A549 (cell line): ENCODE data around the gene PPP3CB.

Source experiments
- BCL3 ChIP-seq: fragments of >200 bp; sonication (Bioruptor Twin); formaldehyde crosslinking; IDR thresholded peaks from 3 replicates; pipeline ENCODE4 v1.6.1; 2016
- EHF ChIP-seq: fragments of 250-450 bp; sonication (Bioruptor Pico); IDR thresholded peaks from 2 replicates; pipeline ENCODE4 v1.5.0; 2020; ENCODE audit warnings: mild to moderate bottlenecking
- EP300 ChIP-seq, 2 experiments: fragments of >200 bp; sonication (Bioruptor Twin); formaldehyde crosslinking; IDR thresholded peaks; 2 replicates in 1 of 2; 3 replicates in 1 of 2; pipeline ENCODE4 v1.6.1; 2016 to 2017
- FOSL2 ChIP-seq, 2 experiments: fragments of 450-650 bp in 1 of 2; fragments of >200 bp in 1 of 2; sonication (Bioruptor Twin) in 1 of 2; formaldehyde crosslinking; IDR thresholded peaks; 2 replicates each; pipeline versions ENCODE4 v1.5.0 to v1.6.1; 2016 to 2020; ENCODE audit warnings: mild to moderate bottlenecking in 1 of 2, moderate library complexity in 1 of 2
- GATA3 ChIP-seq: IDR thresholded peaks from 2 replicates; pipeline ENCODE4 v1.6.1; 2012; ENCODE audit warnings: borderline replicate concordance
- KDM1A ChIP-seq: fragments of 200-600 bp; sonication (generic); IDR thresholded peaks from 2 replicates; pipeline ENCODE4 v1.6.1; 2016; ENCODE audit warnings: low read depth, mild to moderate bottlenecking
- PBX3 ChIP-seq: IDR thresholded peaks from 2 replicates; pipeline ENCODE4 v1.6.1; 2012
- POLR2AphosphoS2 ChIP-seq: conservative IDR thresholded peaks from 2 replicates; pipeline ENCODE4 v1.6.1; 2012; ENCODE audit warnings: low read length, improper control_type of control experiment, inconsistent platforms
- RAD21 ChIP-seq, 2 experiments: fragments of >200 bp in 1 of 2; sonication (Bioruptor Twin) in 1 of 2; formaldehyde crosslinking in 1 of 2; IDR thresholded peaks in 1 of 2; conservative IDR thresholded peaks in 1 of 2; 2 replicates in 1 of 2; 3 replicates in 1 of 2; pipeline ENCODE4 v1.6.1; 2012 to 2018; ENCODE audit warnings: inconsistent platforms in 1 of 2
- ZFP36 ChIP-seq: fragments of 450-650 bp; IDR thresholded peaks from 2 replicates; pipeline ENCODE4 v1.6.1; 2014; ENCODE audit warnings: borderline replicate concordance; ENCODE audit not compliant: partially characterized antibody
- TF ChIP-seq, protein P1 (sequence below): fragments of >200 bp; sonication (Bioruptor Twin); formaldehyde crosslinking; IDR thresholded peaks from 3 replicates; pipeline ENCODE4 v1.5.1; 2016
- TF ChIP-seq, protein P2 (sequence below): fragments of 250-450 bp; sonication (Bioruptor Pico); IDR thresholded peaks from 2 replicates; pipeline ENCODE4 v1.5.0; 2021; ENCODE audit warnings: mild to moderate bottlenecking, moderate library complexity, borderline replicate concordance
- TF ChIP-seq, protein P3 (sequence below): fragments of 150-350 bp; IDR thresholded peaks from 2 replicates; pipeline ENCODE4 v1.6.1; 2014; ENCODE audit warnings: low read depth, mild to moderate bottlenecking, low read length

- TF ChIP-seq KDM1A (no peak), RAD21 (conservative IDR thresholded peaks at IDR 0.05 in 1 of 2, IDR thresholded peaks at IDR 0.05 in 1 of 2) (no peak), FOSL2 (IDR thresholded peaks at IDR 0.05) (no peak), FOSL2 (CRISPR knock-in tag; IDR thresholded peaks at IDR 0.05) (no peak), EP300 (IDR thresholded peaks at IDR 0.05) (no peak), BCL3 (no peak), ZFP36 (no peak), PBX3 (no peak), GATA3 (no peak), EHF (CRISPR knock-in tag) (no peak), POLR2AphosphoS2 (no peak)
- TF ChIP-seq, protein P1, sequence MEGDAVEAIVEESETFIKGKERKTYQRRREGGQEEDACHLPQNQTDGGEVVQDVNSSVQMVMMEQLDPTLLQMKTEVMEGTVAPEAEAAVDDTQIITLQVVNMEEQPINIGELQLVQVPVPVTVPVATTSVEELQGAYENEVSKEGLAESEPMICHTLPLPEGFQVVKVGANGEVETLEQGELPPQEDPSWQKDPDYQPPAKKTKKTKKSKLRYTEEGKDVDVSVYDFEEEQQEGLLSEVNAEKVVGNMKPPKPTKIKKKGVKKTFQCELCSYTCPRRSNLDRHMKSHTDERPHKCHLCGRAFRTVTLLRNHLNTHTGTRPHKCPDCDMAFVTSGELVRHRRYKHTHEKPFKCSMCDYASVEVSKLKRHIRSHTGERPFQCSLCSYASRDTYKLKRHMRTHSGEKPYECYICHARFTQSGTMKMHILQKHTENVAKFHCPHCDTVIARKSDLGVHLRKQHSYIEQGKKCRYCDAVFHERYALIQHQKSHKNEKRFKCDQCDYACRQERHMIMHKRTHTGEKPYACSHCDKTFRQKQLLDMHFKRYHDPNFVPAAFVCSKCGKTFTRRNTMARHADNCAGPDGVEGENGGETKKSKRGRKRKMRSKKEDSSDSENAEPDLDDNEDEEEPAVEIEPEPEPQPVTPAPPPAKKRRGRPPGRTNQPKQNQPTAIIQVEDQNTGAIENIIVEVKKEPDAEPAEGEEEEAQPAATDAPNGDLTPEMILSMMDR: no peak
- TF ChIP-seq, protein P2, sequence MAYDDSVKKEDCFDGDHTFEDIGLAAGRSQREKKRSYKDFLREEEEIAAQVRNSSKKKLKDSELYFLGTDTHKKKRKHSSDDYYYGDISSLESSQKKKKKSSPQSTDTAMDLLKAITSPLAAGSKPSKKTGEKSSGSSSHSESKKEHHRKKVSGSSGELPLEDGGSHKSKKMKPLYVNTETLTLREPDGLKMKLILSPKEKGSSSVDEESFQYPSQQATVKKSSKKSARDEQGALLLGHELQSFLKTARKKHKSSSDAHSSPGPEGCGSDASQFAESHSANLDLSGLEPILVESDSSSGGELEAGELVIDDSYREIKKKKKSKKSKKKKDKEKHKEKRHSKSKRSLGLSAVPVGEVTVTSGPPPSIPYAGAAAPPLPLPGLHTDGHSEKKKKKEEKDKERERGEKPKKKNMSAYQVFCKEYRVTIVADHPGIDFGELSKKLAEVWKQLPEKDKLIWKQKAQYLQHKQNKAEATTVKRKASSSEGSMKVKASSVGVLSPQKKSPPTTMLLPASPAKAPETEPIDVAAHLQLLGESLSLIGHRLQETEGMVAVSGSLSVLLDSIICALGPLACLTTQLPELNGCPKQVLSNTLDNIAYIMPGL (CRISPR knock-in tag): no peak
- TF ChIP-seq, protein P3, sequence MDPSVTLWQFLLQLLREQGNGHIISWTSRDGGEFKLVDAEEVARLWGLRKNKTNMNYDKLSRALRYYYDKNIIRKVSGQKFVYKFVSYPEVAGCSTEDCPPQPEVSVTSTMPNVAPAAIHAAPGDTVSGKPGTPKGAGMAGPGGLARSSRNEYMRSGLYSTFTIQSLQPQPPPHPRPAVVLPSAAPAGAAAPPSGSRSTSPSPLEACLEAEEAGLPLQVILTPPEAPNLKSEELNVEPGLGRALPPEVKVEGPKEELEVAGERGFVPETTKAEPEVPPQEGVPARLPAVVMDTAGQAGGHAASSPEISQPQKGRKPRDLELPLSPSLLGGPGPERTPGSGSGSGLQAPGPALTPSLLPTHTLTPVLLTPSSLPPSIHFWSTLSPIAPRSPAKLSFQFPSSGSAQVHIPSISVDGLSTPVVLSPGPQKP: no peak
These were observed 1.6 kb downstream of the PPP3CB start for GRCh38 chr10:73494213-73494612.
